GM12878 (cell line): Measurements from ENCODE around the gene HIGD1C. TPM values are rescaled to one million over a fixed set of nuclear protein-coding genes. Genes with fewer than 3 reads are reported as not detected.

Experiments
- ATAC-seq: fragments of 200-7000 bp; cut with Tn5 transposase; 3 replicates; pipeline ENCODE4 v1.9.1; 2020; ENCODE audit warnings: mild to moderate bottlenecking, moderate library complexity
- BruUV-seq: library from RNA; stranded (reverse); fragments of 400-500 nt; replicated peaks from 2 replicates; lab custom pipeline; 2021; lab: Mats Ljungman, UMichigan
- CTCF ChIA-PET: fragments of 300-600 bp; sonication (Branson Sonifier 250); formaldehyde crosslinking; extraction: SDS; loops from one replicate; lab custom pipeline; 2021; ENCODE audit warnings: inconsistent platforms; lab: Yijun Ruan, JAX
- POLR2A ChIA-PET: fragments of 350-600 bp; formaldehyde crosslinking; extraction: SDS; loops from one replicate; lab custom pipeline; 2021; ENCODE audit warnings: inconsistent platforms; lab: Charles Lee
- RAD21 ChIA-PET: fragments of 300-600 bp; sonication (Branson Sonifier 250); formaldehyde crosslinking; loops from one replicate; lab custom pipeline; 2023; ENCODE audit warnings: antibody characterized with exemption; ENCODE audit not compliant: unreplicated experiment; lab: Charles Lee
- SMC1A ChIA-PET: fragments of 300-600 bp; sonication (Branson Sonifier 250); formaldehyde crosslinking; loops from one replicate; lab custom pipeline; 2023; ENCODE audit not compliant: unreplicated experiment, uncharacterized antibody; lab: Charles Lee
- DNase-seq: peaks from one replicate; pipeline ENCODE4 v3.0.0-alpha.2; 2011; ENCODE audit warnings: low read depth, low spot score
- FAIRE-seq: peaks from 3 replicates; lab custom pipeline; 2011; peaks lifted over from hg19 to GRCh38; lab: Jason Lieb, UNC
- H2AFZ ChIP-seq: 2 replicates; pipeline ENCODE4 v1.6.0; 2011; ENCODE audit warnings: low read depth, low read length, control low read depth; ENCODE audit not compliant: control insufficient read depth
- H3K27ac ChIP-seq: 2 replicates; pipeline ENCODE4 v1.5.1; 2011; ENCODE audit warnings: control low read depth; ENCODE audit not compliant: control insufficient read depth, insufficient read depth
- H3K27me3 ChIP-seq, 2 experiments: replicated peaks in 1 of 2; 2 replicates each; pipeline versions ENCODE4 v1.6.0 to v1.6.1; 2011; ENCODE audit warnings: low read length in 1 of 2; ENCODE audit not compliant: control insufficient read depth in 2 of 2, insufficient read depth in 2 of 2
- H3K36me3 ChIP-seq, 2 experiments: 2 replicates each; pipeline ENCODE4 v1.5.1; 2011; ENCODE audit warnings: low read length in 1 of 2; ENCODE audit not compliant: control insufficient read depth in 2 of 2, insufficient read depth in 2 of 2
- H3K4me1 ChIP-seq: 2 replicates; pipeline ENCODE4 v1.6.1; 2011; ENCODE audit warnings: mild to moderate bottlenecking, low read length, moderate library complexity, mixed read lengths; ENCODE audit not compliant: control insufficient read depth, insufficient read depth
- H3K4me2 ChIP-seq: 2 replicates; pipeline ENCODE4 v1.6.0; 2011; ENCODE audit warnings: control low read depth; ENCODE audit not compliant: control insufficient read depth, insufficient read depth
- H3K4me3 ChIP-seq: fragments of 200-600 bp; sonication (generic); 2 replicates; pipeline ENCODE4 v1.5.1; 2016
- H3K79me2 ChIP-seq: 2 replicates; pipeline ENCODE4 v1.6.0; 2011; ENCODE audit warnings: low read length; ENCODE audit not compliant: control insufficient read depth, insufficient read depth
- H3K9ac ChIP-seq: 2 replicates; pipeline ENCODE4 v1.8.0; 2011; ENCODE audit warnings: low read length, control low read depth, mixed read lengths; ENCODE audit not compliant: control insufficient read depth, insufficient read depth
- H3K9me3 ChIP-seq: replicated peaks from 3 replicates; pipeline ENCODE4 v1.5.1; 2011; ENCODE audit warnings: mild to moderate bottlenecking, low read length; ENCODE audit not compliant: control insufficient read depth, insufficient read depth
- H4K20me1 ChIP-seq: 2 replicates; pipeline ENCODE4 v1.6.0; 2011; ENCODE audit not compliant: control insufficient read depth, insufficient read depth
- CBX3 ChIP-seq: fragments of 200-600 bp; sonication (generic); IDR thresholded peaks from 2 replicates; pipeline ENCODE4 v1.6.1; 2016; ENCODE audit warnings: low read depth, borderline replicate concordance
- CBX5 ChIP-seq: sonication (generic); IDR thresholded peaks from 2 replicates; pipeline ENCODE4 v1.6.1; 2016; ENCODE audit warnings: low read depth, moderate library complexity, mild to moderate bottlenecking, inconsistent platforms
- EED ChIP-seq: sonication (generic); IDR thresholded peaks from 2 replicates; pipeline ENCODE4 v1.6.1; 2016; ENCODE audit warnings: antibody characterized with exemption, low read depth
- FOS ChIP-seq: IDR thresholded peaks from 3 replicates; pipeline ENCODE4 v1.6.1; 2011; ENCODE audit warnings: borderline replicate concordance; ENCODE audit not compliant: insufficient read length; ENCODE audit errors: extremely low read depth
- PAX8 ChIP-seq: fragments of 450-650 bp; IDR thresholded peaks from 2 replicates; pipeline ENCODE4 v1.6.1; 2017; ENCODE audit warnings: mild to moderate bottlenecking, moderate library complexity
- PML ChIP-seq: IDR thresholded peaks from 2 replicates; pipeline ENCODE4 v1.6.1; 2012; ENCODE audit warnings: low read length, inconsistent platforms
- RBBP5 ChIP-seq: fragments of 200-600 bp; sonication (generic); conservative IDR thresholded peaks from 2 replicates; pipeline ENCODE4 v1.6.1; 2016
- RUNX3 ChIP-seq: IDR thresholded peaks from 2 replicates; pipeline ENCODE4 v1.6.1; 2012; ENCODE audit warnings: low read length, inconsistent platforms
- in situ Hi-C: fragments of 300-500 bp; cut with MboI; formaldehyde crosslinking; loops from 9 replicates; pipeline ENCODE4 v1.14.3; 2018; ENCODE audit warnings: mixed read lengths
- intact Hi-C: fragments of 100-400 bp; cut with micrococcal nuclease; formaldehyde crosslinking; loops from one replicate; pipeline ENCODE4 v1.14.2; 2022; ENCODE audit not compliant: unreplicated experiment
- polyA plus RNA-seq, 11 experiments: library from polyadenylated mRNA; depleted of rRNA in 4 of 11; unstranded in 6 of 11; stranded (reverse) in 5 of 11; fragments of >200 nt; fragmentation: Nextera tagmentation in 4 of 11; fragmentation: Illumina TruSeq in 1 of 11; extraction: Ambion mirVana in 4 of 11; extraction: Trizol in 1 of 11; gene quantifications; 1 replicate in 1 of 11; 2 replicates in 10 of 11; pipeline versions ENCODE4 v1.2.1 to v1.2.3, GENCODE V29; 2011 to 2016; ENCODE audit warnings: inconsistent platforms in 2 of 11, missing spikeins in 2 of 11, low read depth in 1 of 11
- total RNA-seq, 4 experiments: library from RNA; depleted of rRNA in 3 of 4; stranded (reverse); fragments of >200 nt in 3 of 4; fragmentation: Illumina TruSeq in 1 of 4; extraction: Trizol in 1 of 4; gene quantifications; 2 replicates each; pipeline versions ENCODE4 v1.2.1 to v1.2.3, GENCODE V29; 2013 to 2021
- TF ChIP-seq, protein P1 (sequence below): fragments of 450-650 bp; IDR thresholded peaks from 2 replicates; pipeline ENCODE4 v1.6.1; 2017; ENCODE audit warnings: mild to moderate bottlenecking
- TF ChIP-seq, protein P2 (sequence below): IDR thresholded peaks from 2 replicates; pipeline ENCODE4 v1.6.1; 2011; ENCODE audit warnings: borderline replicate concordance, low read depth, mild to moderate bottlenecking, moderate library complexity, mixed read lengths, low read length; ENCODE audit not compliant: insufficient read depth; ENCODE audit errors: extremely low read length
- TF ChIP-seq, protein P3 (sequence below): fragments of 450-650 bp; conservative IDR thresholded peaks from 2 replicates; pipeline ENCODE4 v1.6.1; 2017; ENCODE audit warnings: mild to moderate bottlenecking, moderate library complexity
- TF ChIP-seq, protein P4 (sequence below): fragments of 450-650 bp; IDR thresholded peaks from 2 replicates; pipeline ENCODE4 v1.6.1; 2016; ENCODE audit warnings: mild to moderate bottlenecking, moderate library complexity, borderline replicate concordance
- TF ChIP-seq, protein P5 (sequence below): IDR thresholded peaks from 2 replicates; pipeline ENCODE4 v1.6.1; 2012; ENCODE audit warnings: low read depth, low read length, improper control_type of control experiment

Gene HIGD1C
- total and polyA plus RNA-seq, 10 of the 15 experiments (the other 5 are each of a cell fraction or from before 2014, with no cell fraction given) = not detected

DNA sequence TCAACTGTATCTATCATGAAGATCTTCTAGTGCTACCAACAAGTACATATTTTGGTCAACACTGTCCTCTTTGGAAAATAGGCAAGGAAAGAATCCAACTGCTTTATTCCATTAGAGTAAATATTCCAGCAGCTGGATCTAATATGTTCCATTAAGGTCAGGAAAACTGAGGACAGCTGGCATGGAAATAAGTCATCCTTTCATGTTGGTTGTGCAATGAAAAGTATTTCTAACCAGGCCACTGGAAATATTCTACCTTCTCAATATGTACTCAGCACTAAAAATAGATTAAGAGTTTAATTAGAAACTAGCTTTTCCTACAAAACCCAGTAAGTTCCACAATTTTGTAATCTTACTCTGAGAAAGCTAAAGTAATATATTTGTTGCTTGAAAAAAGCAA lies 19.6 kb downstream of the HIGD1C start:
- intact Hi-C loops = no loop called here
- ChIA-PET CTCF (interaction anchor here (1.7 kb wide), 1 partner anchor 14 kb away, joined by 3 read pairs; no protein-coding TSS in a partner anchor), POLR2A (no interaction called here), RAD21 (no interaction called here), SMC1A (no interaction called here)
- no peak overlapping the region for H3K4me2 ChIP-seq
- no peak for ATAC-seq
- no peaks in the 10 kb centered on the region for H3K36me3 ChIP-seq
- no peaks in the 10 kb centered on the region for H3K4me1 ChIP-seq
- no peak for FAIRE-seq
- H2AFZ ChIP-seq = no peak overlapping the region
- H4K20me1 ChIP-seq = no peaks in the 10 kb centered on the region
- BruUV-seq = no TSS peak
- no peaks in the 10 kb centered on the region for H3K79me2 ChIP-seq
- no peaks in the 10 kb centered on the region for H3K27me3 ChIP-seq
- in situ Hi-C loops = no loop called here
- no peak overlapping the region for H3K27ac ChIP-seq
- DNase-seq = no peak
- H3K9ac ChIP-seq = no peak overlapping the region
- H3K4me3 ChIP-seq = no peak overlapping the region
- H3K9me3 ChIP-seq = no peaks in the 10 kb centered on the region; the same call in 2 of the 3 replicates
- TF ChIP-seq, protein P1, sequence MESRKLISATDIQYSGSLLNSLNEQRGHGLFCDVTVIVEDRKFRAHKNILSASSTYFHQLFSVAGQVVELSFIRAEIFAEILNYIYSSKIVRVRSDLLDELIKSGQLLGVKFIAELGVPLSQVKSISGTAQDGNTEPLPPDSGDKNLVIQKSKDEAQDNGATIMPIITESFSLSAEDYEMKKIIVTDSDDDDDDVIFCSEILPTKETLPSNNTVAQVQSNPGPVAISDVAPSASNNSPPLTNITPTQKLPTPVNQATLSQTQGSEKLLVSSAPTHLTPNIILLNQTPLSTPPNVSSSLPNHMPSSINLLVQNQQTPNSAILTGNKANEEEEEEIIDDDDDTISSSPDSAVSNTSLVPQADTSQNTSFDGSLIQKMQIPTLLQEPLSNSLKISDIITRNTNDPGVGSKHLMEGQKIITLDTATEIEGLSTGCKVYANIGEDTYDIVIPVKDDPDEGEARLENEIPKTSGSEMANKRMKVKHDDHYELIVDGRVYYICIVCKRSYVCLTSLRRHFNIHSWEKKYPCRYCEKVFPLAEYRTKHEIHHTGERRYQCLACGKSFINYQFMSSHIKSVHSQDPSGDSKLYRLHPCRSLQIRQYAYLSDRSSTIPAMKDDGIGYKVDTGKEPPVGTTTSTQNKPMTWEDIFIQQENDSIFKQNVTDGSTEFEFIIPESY = no peak
- TF ChIP-seq, protein P2, sequence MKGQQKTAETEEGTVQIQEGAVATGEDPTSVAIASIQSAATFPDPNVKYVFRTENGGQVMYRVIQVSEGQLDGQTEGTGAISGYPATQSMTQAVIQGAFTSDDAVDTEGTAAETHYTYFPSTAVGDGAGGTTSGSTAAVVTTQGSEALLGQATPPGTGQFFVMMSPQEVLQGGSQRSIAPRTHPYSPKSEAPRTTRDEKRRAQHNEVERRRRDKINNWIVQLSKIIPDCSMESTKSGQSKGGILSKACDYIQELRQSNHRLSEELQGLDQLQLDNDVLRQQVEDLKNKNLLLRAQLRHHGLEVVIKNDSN = no peak
- no peak for TF ChIP-seq RUNX3
- no peak for TF ChIP-seq RBBP5
- no peak for TF ChIP-seq FOS
- TF ChIP-seq, protein P3, sequence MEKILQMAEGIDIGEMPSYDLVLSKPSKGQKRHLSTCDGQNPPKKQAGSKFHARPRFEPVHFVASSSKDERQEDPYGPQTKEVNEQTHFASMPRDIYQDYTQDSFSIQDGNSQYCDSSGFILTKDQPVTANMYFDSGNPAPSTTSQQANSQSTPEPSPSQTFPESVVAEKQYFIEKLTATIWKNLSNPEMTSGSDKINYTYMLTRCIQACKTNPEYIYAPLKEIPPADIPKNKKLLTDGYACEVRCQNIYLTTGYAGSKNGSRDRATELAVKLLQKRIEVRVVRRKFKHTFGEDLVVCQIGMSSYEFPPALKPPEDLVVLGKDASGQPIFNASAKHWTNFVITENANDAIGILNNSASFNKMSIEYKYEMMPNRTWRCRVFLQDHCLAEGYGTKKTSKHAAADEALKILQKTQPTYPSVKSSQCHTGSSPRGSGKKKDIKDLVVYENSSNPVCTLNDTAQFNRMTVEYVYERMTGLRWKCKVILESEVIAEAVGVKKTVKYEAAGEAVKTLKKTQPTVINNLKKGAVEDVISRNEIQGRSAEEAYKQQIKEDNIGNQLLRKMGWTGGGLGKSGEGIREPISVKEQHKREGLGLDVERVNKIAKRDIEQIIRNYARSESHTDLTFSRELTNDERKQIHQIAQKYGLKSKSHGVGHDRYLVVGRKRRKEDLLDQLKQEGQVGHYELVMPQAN = no peak
- no peak for TF ChIP-seq EED
- TF ChIP-seq, protein P4, sequence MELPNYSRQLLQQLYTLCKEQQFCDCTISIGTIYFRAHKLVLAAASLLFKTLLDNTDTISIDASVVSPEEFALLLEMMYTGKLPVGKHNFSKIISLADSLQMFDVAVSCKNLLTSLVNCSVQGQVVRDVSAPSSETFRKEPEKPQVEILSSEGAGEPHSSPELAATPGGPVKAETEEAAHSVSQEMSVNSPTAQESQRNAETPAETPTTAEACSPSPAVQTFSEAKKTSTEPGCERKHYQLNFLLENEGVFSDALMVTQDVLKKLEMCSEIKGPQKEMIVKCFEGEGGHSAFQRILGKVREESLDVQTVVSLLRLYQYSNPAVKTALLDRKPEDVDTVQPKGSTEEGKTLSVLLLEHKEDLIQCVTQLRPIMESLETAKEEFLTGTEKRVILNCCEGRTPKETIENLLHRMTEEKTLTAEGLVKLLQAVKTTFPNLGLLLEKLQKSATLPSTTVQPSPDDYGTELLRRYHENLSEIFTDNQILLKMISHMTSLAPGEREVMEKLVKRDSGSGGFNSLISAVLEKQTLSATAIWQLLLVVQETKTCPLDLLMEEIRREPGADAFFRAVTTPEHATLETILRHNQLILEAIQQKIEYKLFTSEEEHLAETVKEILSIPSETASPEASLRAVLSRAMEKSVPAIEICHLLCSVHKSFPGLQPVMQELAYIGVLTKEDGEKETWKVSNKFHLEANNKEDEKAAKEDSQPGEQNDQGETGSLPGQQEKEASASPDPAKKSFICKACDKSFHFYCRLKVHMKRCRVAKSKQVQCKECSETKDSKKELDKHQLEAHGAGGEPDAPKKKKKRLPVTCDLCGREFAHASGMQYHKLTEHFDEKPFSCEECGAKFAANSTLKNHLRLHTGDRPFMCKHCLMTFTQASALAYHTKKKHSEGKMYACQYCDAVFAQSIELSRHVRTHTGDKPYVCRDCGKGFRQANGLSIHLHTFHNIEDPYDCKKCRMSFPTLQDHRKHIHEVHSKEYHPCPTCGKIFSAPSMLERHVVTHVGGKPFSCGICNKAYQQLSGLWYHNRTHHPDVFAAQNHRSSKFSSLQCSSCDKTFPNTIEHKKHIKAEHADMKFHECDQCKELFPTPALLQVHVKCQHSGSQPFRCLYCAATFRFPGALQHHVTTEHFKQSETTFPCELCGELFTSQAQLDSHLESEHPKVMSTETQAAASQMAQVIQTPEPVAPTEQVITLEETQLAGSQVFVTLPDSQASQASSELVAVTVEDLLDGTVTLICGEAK = no peak
- no peak for TF ChIP-seq PAX8
- TF ChIP-seq CBX5 = no peak
- TF ChIP-seq PML = no peak
- no peak for TF ChIP-seq CBX3
- TF ChIP-seq, protein P5, sequence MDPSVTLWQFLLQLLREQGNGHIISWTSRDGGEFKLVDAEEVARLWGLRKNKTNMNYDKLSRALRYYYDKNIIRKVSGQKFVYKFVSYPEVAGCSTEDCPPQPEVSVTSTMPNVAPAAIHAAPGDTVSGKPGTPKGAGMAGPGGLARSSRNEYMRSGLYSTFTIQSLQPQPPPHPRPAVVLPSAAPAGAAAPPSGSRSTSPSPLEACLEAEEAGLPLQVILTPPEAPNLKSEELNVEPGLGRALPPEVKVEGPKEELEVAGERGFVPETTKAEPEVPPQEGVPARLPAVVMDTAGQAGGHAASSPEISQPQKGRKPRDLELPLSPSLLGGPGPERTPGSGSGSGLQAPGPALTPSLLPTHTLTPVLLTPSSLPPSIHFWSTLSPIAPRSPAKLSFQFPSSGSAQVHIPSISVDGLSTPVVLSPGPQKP = no peak
